Stomach (tissue), 9 donors: ENCODE results near the gene SEMA3A. TPM values are rescaled to one million over a fixed set of nuclear protein-coding genes. Genes with fewer than 3 reads are reported as not detected.

Experiments
- DNase-seq, 2 donors: peaks; one replicate each; pipeline versions ENCODE4 v3.0.0 to v3.0.0-alpha.2; 2013 to 2019
- H3K27ac ChIP-seq, 5 donors: fragments of 200-600 bp in 4 of 5; sonication (generic) in 4 of 5; one replicate each; pipeline ENCODE4 v1.5.1; 2013 to 2019; ENCODE audit warnings: mild to moderate bottlenecking in 1 of 5, moderate library complexity in 1 of 5
- H3K27me3 ChIP-seq, 3 donors: fragments of 200-600 bp; sonication (generic); one replicate each; pipeline ENCODE4 v1.5.1; 2017 to 2019; ENCODE audit warnings: mixed run types in 1 of 3
- H3K36me3 ChIP-seq, 4 donors: fragments of 200-600 bp; sonication (generic); 1 replicate in 3 of 4; 2 replicates in 1 of 4; pipeline ENCODE4 v1.5.1; 2016 to 2019
- H3K4me1 ChIP-seq, 4 donors: fragments of 200-600 bp; sonication (generic); one replicate each; pipeline ENCODE4 v1.5.1; 2016 to 2019
- H3K4me3 ChIP-seq, 4 donors: fragments of 200-600 bp; sonication (generic) in 3 of 4; one replicate each; pipeline ENCODE4 v1.5.1; 2016 to 2019; ENCODE audit warnings: mild to moderate bottlenecking in 1 of 4
- H3K9me3 ChIP-seq, 4 donors: fragments of 200-600 bp; sonication (generic); one replicate each; pipeline ENCODE4 v1.5.1; 2016 to 2019
- EP300 ChIP-seq: sonication (generic); formaldehyde crosslinking; IDR thresholded peaks from one replicate; pipeline ENCODE4 v1.6.1; 2017; ENCODE audit warnings: antibody characterized with exemption
- POLR2A ChIP-seq, 4 donors: fragments of 450-650 bp; IDR thresholded peaks; one replicate each; pipeline ENCODE4 v1.6.1; 2016; ENCODE audit warnings: antibody characterized with exemption in 4 of 4, control low read depth in 2 of 4, mild to moderate bottlenecking in 1 of 4, moderate library complexity in 1 of 4
- POLR2AphosphoS5 ChIP-seq, 3 donors: sonication (generic); formaldehyde crosslinking; IDR thresholded peaks; one replicate each; pipeline ENCODE4 v1.6.1; 2016; ENCODE audit warnings: antibody characterized with exemption in 3 of 3
- WGBS, 5 donors: extraction: QIAGEN DNeasy Blood & Tissue Kit in 3 of 5; methylation state at CpG; one replicate each; pipeline versions ENCODE4 v1.1.5 to v1.1.7; 2013 to 2018; 5-methylcytosine and 5-hydroxymethylcytosine counted together
- intact Hi-C: fragments of 100-400 bp; cut with DNase I; formaldehyde crosslinking; loops from one replicate; pipeline ENCODE4 v1.15.1; 2023; ENCODE audit warnings: low total_unique reads
- polyA plus RNA-seq, 3 donors: library from polyadenylated mRNA; stranded (reverse); fragments of 200-250 nt; gene quantifications; one replicate each; pipeline ENCODE4 v1.2.3, GENCODE V29; 2013
- total RNA-seq, 5 donors: library from RNA; depleted of rRNA; stranded (reverse); fragments of >200 nt; gene quantifications; one replicate each; pipeline versions ENCODE4 v1.1.0 to v1.2.3, GENCODE V29; 2014 to 2016
- TF ChIP-seq, protein P1 (sequence below), 7 experiments: fragments of 450-650 bp in 4 of 7; fragments of 200-600 bp in 3 of 7; sonication (generic) in 3 of 7; IDR thresholded peaks; one replicate each; pipeline ENCODE4 v1.5.1; 2016 to 2019; ENCODE audit warnings: antibody characterized with exemption in 7 of 7, control low read depth in 2 of 7, mild to moderate bottlenecking in 1 of 7
- donor health status: healthy with polysubstance abuse.
- donor health status: Bipolar disorder and iron deficiency.
- donor health status: healthy.

The SEMA3A gene
- total and polyA plus RNA-seq, 8 donors, result 0.31 to 34.8 (median 2.8) TPM

- peaks cover 0 to 31% (median 13%) of the 10 kb centered on the region in 4 donors for H3K4me1 ChIP-seq
- no peaks in the 10 kb centered on the region for H3K27me3 ChIP-seq
- no peak for TF ChIP-seq POLR2A (IDR thresholded peaks at IDR 0.05)
- TF ChIP-seq POLR2AphosphoS5 (IDR thresholded peaks at IDR 0.05), result no peak
- TF ChIP-seq EP300, result no peak
- TF ChIP-seq, protein P1, sequence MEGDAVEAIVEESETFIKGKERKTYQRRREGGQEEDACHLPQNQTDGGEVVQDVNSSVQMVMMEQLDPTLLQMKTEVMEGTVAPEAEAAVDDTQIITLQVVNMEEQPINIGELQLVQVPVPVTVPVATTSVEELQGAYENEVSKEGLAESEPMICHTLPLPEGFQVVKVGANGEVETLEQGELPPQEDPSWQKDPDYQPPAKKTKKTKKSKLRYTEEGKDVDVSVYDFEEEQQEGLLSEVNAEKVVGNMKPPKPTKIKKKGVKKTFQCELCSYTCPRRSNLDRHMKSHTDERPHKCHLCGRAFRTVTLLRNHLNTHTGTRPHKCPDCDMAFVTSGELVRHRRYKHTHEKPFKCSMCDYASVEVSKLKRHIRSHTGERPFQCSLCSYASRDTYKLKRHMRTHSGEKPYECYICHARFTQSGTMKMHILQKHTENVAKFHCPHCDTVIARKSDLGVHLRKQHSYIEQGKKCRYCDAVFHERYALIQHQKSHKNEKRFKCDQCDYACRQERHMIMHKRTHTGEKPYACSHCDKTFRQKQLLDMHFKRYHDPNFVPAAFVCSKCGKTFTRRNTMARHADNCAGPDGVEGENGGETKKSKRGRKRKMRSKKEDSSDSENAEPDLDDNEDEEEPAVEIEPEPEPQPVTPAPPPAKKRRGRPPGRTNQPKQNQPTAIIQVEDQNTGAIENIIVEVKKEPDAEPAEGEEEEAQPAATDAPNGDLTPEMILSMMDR (IDR thresholded peaks at IDR 0.05), result no peak
- no peaks in the 10 kb centered on the region for H3K36me3 ChIP-seq
- H3K4me3 ChIP-seq, result no peak overlapping the region
- no peak overlapping the region for H3K27ac ChIP-seq
- intact Hi-C loops, result no loop called here
- DNase-seq, result no peak
- no peaks in the 10 kb centered on the region for H3K9me3 ChIP-seq
Observed at GRCh38 chr7:84111842-84112241, 82.7 kb downstream of the SEMA3A start.

- Histone ChIP-seq H3K27ac (no peak overlapping the region), H3K9me3 (no peaks in the 10 kb centered on the region), H3K4me1 (peaks cover 0 to 31% (median 13%) of the 10 kb centered on the region in 4 donors), H3K36me3 (no peaks in the 10 kb centered on the region), H3K27me3 (no peaks in the 10 kb centered on the region), H3K4me3 (no peak overlapping the region)
- 69 to 96% (median 94%) methylated on average over 3 of the region's 3 CpGs for WGBS, 5 donors
- TF ChIP-seq, protein P1 (IDR thresholded peaks at IDR 0.05), result no peak
- TF ChIP-seq EP300 (no peak), POLR2A (IDR thresholded peaks at IDR 0.05) (no peak), POLR2AphosphoS5 (IDR thresholded peaks at IDR 0.05) (no peak)
- intact Hi-C loops, result no loop called here
- DNase-seq, result no peak
Observed at GRCh38 chr7:84110400-84110799, 84.2 kb downstream of the SEMA3A start.

DNA sequence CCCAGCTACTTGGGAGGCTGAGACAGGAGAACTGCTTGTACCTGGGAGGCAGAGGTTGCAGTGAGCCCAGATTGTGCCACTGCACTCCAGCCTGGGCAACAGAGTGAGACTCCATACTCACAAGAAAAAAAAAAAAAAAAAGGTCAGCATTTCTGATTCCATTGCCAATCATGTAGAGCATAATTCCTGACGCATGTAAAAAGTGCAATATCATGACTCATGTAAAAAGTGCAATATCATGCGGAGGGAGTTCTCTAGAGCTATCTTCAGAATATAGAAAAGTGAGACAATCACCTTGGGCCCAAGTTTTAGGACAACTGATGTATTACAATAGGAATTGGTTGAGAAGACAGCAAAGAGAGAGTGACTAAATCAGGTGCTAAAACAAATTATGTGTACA, 85.8 kb downstream of the SEMA3A start:
- TF ChIP-seq, protein P1 (IDR thresholded peaks at IDR 0.05), result no peak
- no peak for TF ChIP-seq EP300
- no peak for TF ChIP-seq POLR2AphosphoS5 (IDR thresholded peaks at IDR 0.05)
- TF ChIP-seq POLR2A (IDR thresholded peaks at IDR 0.05), result no peak
- no peaks in the 10 kb centered on the region for H3K9me3 ChIP-seq
- intact Hi-C loops, result no loop called here
- H3K36me3 ChIP-seq, result no peaks in the 10 kb centered on the region
- 49 to 89% (median 66%) methylated on average over 2 of the region's 2 CpGs for WGBS, 5 donors
- H3K4me1 ChIP-seq, result peaks cover 0 to 21% (median 10%) of the 10 kb centered on the region in 4 donors
- H3K27me3 ChIP-seq, result no peaks in the 10 kb centered on the region
- no peak overlapping the region for H3K27ac ChIP-seq
- no peak for DNase-seq
- H3K4me3 ChIP-seq, result no peak overlapping the region

DNA sequence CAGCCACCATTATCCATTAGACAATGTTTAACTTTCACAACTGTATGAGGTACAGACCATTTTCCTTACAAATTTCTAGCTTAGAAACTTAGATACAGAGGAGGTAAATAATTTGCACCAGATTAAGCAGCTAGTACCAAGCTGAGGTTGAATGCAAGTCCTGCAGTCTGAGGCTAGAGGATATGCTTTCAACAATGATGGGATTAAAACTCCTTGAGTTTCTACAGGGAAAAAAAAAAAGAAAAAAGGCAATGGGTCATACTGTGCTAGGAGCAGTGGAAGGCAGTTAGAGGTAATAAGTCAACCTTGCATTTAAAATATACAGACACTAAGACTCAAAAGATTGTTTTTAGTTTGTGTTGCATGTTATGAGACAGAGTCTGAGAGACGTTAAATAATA, 86.5 kb downstream of the SEMA3A start:
- intact Hi-C loops, result no loop called here
- peaks cover 0 to 15% (median 6%) of the 10 kb centered on the region in 4 donors for H3K4me1 ChIP-seq
- H3K27ac ChIP-seq, result no peak overlapping the region
- TF ChIP-seq EP300 (no peak), POLR2AphosphoS5 (IDR thresholded peaks at IDR 0.05) (no peak), POLR2A (IDR thresholded peaks at IDR 0.05) (no peak)
- TF ChIP-seq, protein P1 (IDR thresholded peaks at IDR 0.05), result no peak
- H3K27me3 ChIP-seq, result no peaks in the 10 kb centered on the region
- no peak overlapping the region for H3K4me3 ChIP-seq
- no peaks in the 10 kb centered on the region for H3K36me3 ChIP-seq
- no peaks in the 10 kb centered on the region for H3K9me3 ChIP-seq
- no peak for DNase-seq
- WGBS, 5 donors, result 58 to 86% (median 77%) methylated on average over 1 of the region's 1 CpG
